ENCODE data around the gene CDH12. TPM values are rescaled to one million over a fixed set of nuclear protein-coding genes. Genes with fewer than 3 reads are reported as not detected.

Gene CDH12
- total RNA-seq, 1 experiment from 2014 or later = not detected

GRCh38 chr5:22591461-22591860 is 261.7 kb downstream of the CDH12 start:
- H4K8ac ChIP-seq (replicated peaks; ENCODE audit: insufficient read length, low read depth, low read length) = no peak overlapping the region
- H2AK5ac ChIP-seq (ENCODE audit: insufficient read length, low read length) = no peak overlapping the region
- no peaks in the 10 kb centered on the region for H4K20me1 ChIP-seq (ENCODE audit: control insufficient read depth, insufficient read depth, insufficient read length)
- Mint-ChIP-seq H3K4me1 (no peaks in the 10 kb centered on the region), H3K4me3 (no peak overlapping the region), H3K9me3 (no peaks in the 10 kb centered on the region), H3K27ac (no peak overlapping the region), H3K27me3 (ENCODE audit: low read depth) (no peaks in the 10 kb centered on the region), H3K36me3 (ENCODE audit: insufficient read depth in 1 of 3, low read depth in 3 of 3) (no peaks in the 10 kb centered on the region)
- no peak overlapping the region for H4K91ac ChIP-seq (ENCODE audit: insufficient read length, low read depth, low read length)
- no peaks in the 10 kb centered on the region for H3K4me1 ChIP-seq (ENCODE audit: insufficient read depth, low read length)
- no peaks in the 10 kb centered on the region for H3K9me3 ChIP-seq (ENCODE audit: control insufficient read depth, low read depth, low read length)
- H3K18ac ChIP-seq (ENCODE audit: insufficient read length, low read depth, low read length) = no peak overlapping the region
- no peaks in the 10 kb centered on the region for H3K23me2 ChIP-seq (ENCODE audit: insufficient read length, low read depth, low read length, poor library complexity, severe bottlenecking)
- H3K27me3 ChIP-seq (ENCODE audit: insufficient read depth, low read length) = no peaks in the 10 kb centered on the region
- H3K79me1 ChIP-seq (ENCODE audit: insufficient read depth, low read depth, low read length, poor library complexity, severe bottlenecking) = no peaks in the 10 kb centered on the region
- no peaks in the 10 kb centered on the region for H3K79me2 ChIP-seq (ENCODE audit: insufficient read depth, low read length)
- H3K27ac ChIP-seq (ENCODE audit: insufficient read length, low read depth, low read length) = no peak overlapping the region
- no peak overlapping the region for H2BK15ac ChIP-seq (ENCODE audit: low read depth, low read length)
- TF ChIP-seq CTCF (conservative IDR thresholded peaks at IDR 0.05) = no peak
- H2BK120ac ChIP-seq (ENCODE audit: low read depth, low read length, poor library complexity, severe bottlenecking) = no peak overlapping the region
- no peak overlapping the region for H4K5ac ChIP-seq (ENCODE audit: insufficient read length, low read depth, low read length)
- no peak overlapping the region for H2BK12ac ChIP-seq (ENCODE audit: insufficient read length, low read depth, low read length)
- H2BK20ac ChIP-seq (ENCODE audit: low read depth, low read length, poor library complexity, severe bottlenecking) = no peak overlapping the region
- H3K56ac ChIP-seq (ENCODE audit: insufficient read length, low read depth, low read length) = no peak overlapping the region
- H3K23ac ChIP-seq (ENCODE audit: insufficient read length, low read depth, low read length) = no peak overlapping the region
- H3T11ph ChIP-seq (ENCODE audit: low read length) = no peak overlapping the region
- no peak overlapping the region for H3K4ac ChIP-seq (ENCODE audit: low read depth, low read length)
- H2BK5ac ChIP-seq (ENCODE audit: insufficient read length, low read length) = no peak overlapping the region
- H3K9ac ChIP-seq (ENCODE audit: extremely low read depth, insufficient read length, low read length) = no peak overlapping the region
- no peak overlapping the region for H3K14ac ChIP-seq (ENCODE audit: insufficient read depth, low read length)
- DNase-seq = no peak
- no peak overlapping the region for H3K4me2 ChIP-seq (ENCODE audit: insufficient read depth, insufficient read length, low read length)
- H2AFZ ChIP-seq (ENCODE audit: low read length) = no peak overlapping the region
